Measurements from ENCODE around the gene PLOD1.

The PLOD1 gene

GRCh38 chr1:11913291-11913690 is 21.2 kb upstream of the PLOD1 start:
- no peaks in the 10 kb centered on the region for H3K4me1 ChIP-seq (ENCODE audit: insufficient read depth, low read length, poor library complexity, severe bottlenecking)
- TF ChIP-seq EZH2phosphoT487 (IDR thresholded peaks at IDR 0.05; ENCODE audit: borderline replicate concordance) (no peak), CTCF (conservative IDR thresholded peaks at IDR 0.05; ENCODE audit: low read length) (no peak)
- no peaks in the 10 kb centered on the region; the same call in 1 of the 2 replicates for H3K36me3 ChIP-seq (ENCODE audit: insufficient read depth, low read length)
- H3K4me3 ChIP-seq (ENCODE audit: low read length, poor library complexity, severe bottlenecking) = no peak overlapping the region
- no peaks in the 10 kb centered on the region for H3K79me2 ChIP-seq (ENCODE audit: insufficient read depth, low read length)
- no peaks in the 10 kb centered on the region for H3K27me3 ChIP-seq (ENCODE audit: insufficient read depth, low read length, poor library complexity, severe bottlenecking)
- no peaks in the 10 kb centered on the region for H3K9me2 ChIP-seq (replicated peaks; ENCODE audit: low read depth, low read length)
- no peak overlapping the region for H3K9ac ChIP-seq (ENCODE audit: low read depth, low read length, poor library complexity, severe bottlenecking)
- no peaks in the 10 kb centered on the region for H3K9me3 ChIP-seq (ENCODE audit: insufficient read depth, low read depth, low read length)
- no peak overlapping the region for H2AFZ ChIP-seq (ENCODE audit: low read length)
- H3K4me2 ChIP-seq (ENCODE audit: low read depth, low read length, poor library complexity, severe bottlenecking) = no peak overlapping the region
- H3F3A ChIP-seq (ENCODE audit: low read depth) = peaks cover 10% of the 10 kb centered on the region
- no peaks in the 10 kb centered on the region for H4K20me1 ChIP-seq (ENCODE audit: insufficient read depth, low read length, poor library complexity, severe bottlenecking)

GRCh38 chr1:11914024-11914423 is 20.5 kb upstream of the PLOD1 start:
- H4K20me1 ChIP-seq (ENCODE audit: insufficient read depth, low read length, poor library complexity, severe bottlenecking) = no peaks in the 10 kb centered on the region
- H3K27me3 ChIP-seq (ENCODE audit: insufficient read depth, low read length, poor library complexity, severe bottlenecking) = no peaks in the 10 kb centered on the region
- no peak overlapping the region for H3K4me3 ChIP-seq (ENCODE audit: low read length, poor library complexity, severe bottlenecking)
- H3K4me2 ChIP-seq (ENCODE audit: low read depth, low read length, poor library complexity, severe bottlenecking) = no peak overlapping the region
- peaks cover 5% of the 10 kb centered on the region; the same call in 1 of the 2 replicates for H3K36me3 ChIP-seq (ENCODE audit: insufficient read depth, low read length)
- H3K9me2 ChIP-seq (replicated peaks; ENCODE audit: low read depth, low read length) = no peaks in the 10 kb centered on the region
- H2AFZ ChIP-seq (ENCODE audit: low read length) = no peak overlapping the region
- H3K9ac ChIP-seq (ENCODE audit: low read depth, low read length, poor library complexity, severe bottlenecking) = no peak overlapping the region
- no peaks in the 10 kb centered on the region for H3K4me1 ChIP-seq (ENCODE audit: insufficient read depth, low read length, poor library complexity, severe bottlenecking)
- TF ChIP-seq EZH2phosphoT487 (IDR thresholded peaks at IDR 0.05; ENCODE audit: borderline replicate concordance) = no peak
- TF ChIP-seq CTCF (conservative IDR thresholded peaks at IDR 0.05; ENCODE audit: low read length) = no peak
- H3K9me3 ChIP-seq (ENCODE audit: insufficient read depth, low read depth, low read length) = no peaks in the 10 kb centered on the region
- peaks cover 3% of the 10 kb centered on the region; the same call in 1 of the 2 replicates for H3K79me2 ChIP-seq (ENCODE audit: insufficient read depth, low read length)
- peaks cover 3% of the 10 kb centered on the region; the same call in 1 of the 2 replicates for H3F3A ChIP-seq (ENCODE audit: low read depth)

- Histone ChIP-seq H3K9ac (ENCODE audit: low read depth, low read length, poor library complexity, severe bottlenecking) (no peak overlapping the region), H3K27me3 (ENCODE audit: insufficient read depth, low read length, poor library complexity, severe bottlenecking) (no peaks in the 10 kb centered on the region), H3K4me3 (ENCODE audit: low read length, poor library complexity, severe bottlenecking) (no peak overlapping the region), H3K9me3 (ENCODE audit: insufficient read depth, low read depth, low read length) (no peaks in the 10 kb centered on the region), H3K79me2 (ENCODE audit: insufficient read depth, low read length) (peaks cover 46% of the 10 kb centered on the region), H3F3A (ENCODE audit: low read depth) (no peaks in the 10 kb centered on the region), H2AFZ (ENCODE audit: low read length) (no peak overlapping the region), H3K4me1 (ENCODE audit: insufficient read depth, low read length, poor library complexity, severe bottlenecking) (peaks cover 19% of the 10 kb centered on the region), H3K4me2 (ENCODE audit: low read depth, low read length, poor library complexity, severe bottlenecking) (peak overlapping the region; percentile 60), H3K36me3 (ENCODE audit: insufficient read depth, low read length) (peaks cover 31% of the 10 kb centered on the region; the same call in 1 of the 2 replicates), H3K9me2 (replicated peaks; ENCODE audit: low read depth, low read length) (no peaks in the 10 kb centered on the region), H4K20me1 (ENCODE audit: insufficient read depth, low read length, poor library complexity, severe bottlenecking) (peaks cover 33% of the 10 kb centered on the region)
- no peak for TF ChIP-seq EZH2phosphoT487 (IDR thresholded peaks at IDR 0.05; ENCODE audit: borderline replicate concordance)
- TF ChIP-seq CTCF (conservative IDR thresholded peaks at IDR 0.05; ENCODE audit: low read length) = no peak
Measured at GRCh38 chr1:11918799-11919519, 15.6 kb upstream of the PLOD1 start.
